H1 (cell line): Measurements from ENCODE around the gene SLC2A14. TPM values are rescaled to one million over a fixed set of nuclear protein-coding genes. Genes with fewer than 3 reads are reported as not detected.

ENCODE experiments used
- CTCF ChIA-PET: fragments of 300-600 bp; sonication (Branson Sonifier 250); formaldehyde crosslinking; loops from one replicate; lab custom pipeline; 2021; ENCODE audit not compliant: partially characterized antibody; lab: Charles Lee
- POLR2A ChIA-PET: fragments of 300-600 bp; sonication (Branson Sonifier 250); formaldehyde crosslinking; loops from one replicate; lab custom pipeline; 2021; ENCODE audit warnings: inconsistent platforms; ENCODE audit not compliant: partially characterized antibody; lab: Charles Lee
- DNase-seq, 2 experiments: peaks; one replicate each; pipeline versions ENCODE4 v3.0.0 to v3.0.0-alpha.2; 2010 to 2022; ENCODE audit warnings: low spot score in 2 of 2, low read depth in 1 of 2, mixed read lengths in 1 of 2
- FAIRE-seq: peaks from 2 replicates; lab custom pipeline; 2011; peaks lifted over from hg19 to GRCh38; lab: Jason Lieb, UNC
- H2AFZ ChIP-seq: 2 replicates; pipeline ENCODE4 v1.8.1; 2012; ENCODE audit warnings: low read length, inconsistent platforms
- H2AK5ac ChIP-seq: 2 replicates; pipeline ENCODE4 v1.6.1; 2013; ENCODE audit warnings: low read depth, low read length
- H2BK120ac ChIP-seq: replicated peaks from 2 replicates; pipeline ENCODE3; 2013; ENCODE audit warnings: low read depth, low read length, inconsistent platforms
- H2BK12ac ChIP-seq: 2 replicates; pipeline ENCODE4 v1.6.1; 2013; ENCODE audit warnings: low read depth, low read length
- H2BK15ac ChIP-seq: 2 replicates; pipeline ENCODE4 v1.6.1; 2013; ENCODE audit warnings: low read length
- H2BK20ac ChIP-seq: 2 replicates; pipeline ENCODE4 v1.6.1; 2013; ENCODE audit warnings: low read length
- H2BK5ac ChIP-seq: 2 replicates; pipeline ENCODE4 v1.6.1; 2013; ENCODE audit warnings: low read depth, low read length
- H3K14ac ChIP-seq: 2 replicates; pipeline ENCODE4 v1.6.1; 2013; ENCODE audit warnings: inconsistent platforms; ENCODE audit not compliant: insufficient read length
- H3K18ac ChIP-seq: 2 replicates; pipeline ENCODE4 v1.6.1; 2013; ENCODE audit warnings: low read length; ENCODE audit errors: extremely low read depth
- H3K23ac ChIP-seq: 2 replicates; pipeline ENCODE4 v1.6.1; 2013; ENCODE audit warnings: inconsistent platforms; ENCODE audit not compliant: insufficient read length
- H3K23me2 ChIP-seq: 2 replicates; pipeline ENCODE4 v1.6.1; 2013; ENCODE audit warnings: low read depth, low read length
- H3K27ac ChIP-seq: 2 replicates; pipeline ENCODE4 v1.6.1; 2011; ENCODE audit warnings: low read depth, low read length, inconsistent platforms
- H3K27me3 ChIP-seq, 4 experiments: replicated peaks in 1 of 4; 1 replicate in 1 of 4; 2 replicates in 3 of 4; pipeline versions ENCODE4 v1.6.1 to v1.8.1; 2011 to 2013; ENCODE audit warnings: low read length in 3 of 4, mild to moderate bottlenecking in 3 of 4, inconsistent platforms in 2 of 4, mixed read lengths in 2 of 4, moderate library complexity in 1 of 4; ENCODE audit not compliant: control insufficient read depth in 3 of 4, insufficient read depth in 3 of 4; ENCODE audit errors: extremely low read depth in 1 of 4
- H3K36me3 ChIP-seq, 4 experiments: 2 replicates each; pipeline versions ENCODE4 v1.6.1 to v1.8.1; 2011 to 2013; ENCODE audit warnings: mild to moderate bottlenecking in 4 of 4, low read length in 3 of 4, moderate library complexity in 2 of 4, control low read depth in 1 of 4, inconsistent platforms in 1 of 4; ENCODE audit not compliant: insufficient read depth in 4 of 4, control insufficient read depth in 2 of 4
- H3K4ac ChIP-seq: replicated peaks from 2 replicates; pipeline ENCODE3; 2013; ENCODE audit warnings: low read length, low read depth, mixed read lengths, inconsistent platforms; ENCODE audit not compliant: insufficient read length
- H3K4me1 ChIP-seq, 4 experiments: replicated peaks in 1 of 4; 1 replicate in 1 of 4; 2 replicates in 3 of 4; pipeline versions ENCODE4 v1.6.1 to v1.8.1; 2011 to 2013; ENCODE audit warnings: low read length in 3 of 4, inconsistent platforms in 2 of 4, mixed read lengths in 1 of 4; ENCODE audit not compliant: insufficient read depth in 4 of 4, control insufficient read depth in 3 of 4
- H3K4me2 ChIP-seq, 2 experiments: 2 replicates each; pipeline versions ENCODE4 v1.6.1 to v1.8.1; 2011 to 2013; ENCODE audit warnings: low read depth in 2 of 2, low read length in 2 of 2, control low read depth in 1 of 2, inconsistent platforms in 1 of 2, mild to moderate bottlenecking in 1 of 2; ENCODE audit not compliant: insufficient read depth in 1 of 2
- H3K4me3 ChIP-seq, 4 experiments: fragments of 200-600, 300-600 bp in 1 of 4; sonication (generic), shearing (Covaris generic), sonication (Bioruptor Twin) in 1 of 4; 2 replicates each; pipeline versions ENCODE4 v1.5.1 to v1.8.1; 2011 to 2016; ENCODE audit warnings: low read length in 4 of 4, low read depth in 3 of 4, control low read depth in 2 of 4, inconsistent platforms in 2 of 4, mild to moderate bottlenecking in 2 of 4, mixed read lengths in 1 of 4, moderate library complexity in 1 of 4; ENCODE audit not compliant: insufficient read depth in 2 of 4; ENCODE audit errors: extremely low read depth in 1 of 4
- H3K56ac ChIP-seq: replicated peaks from 2 replicates; pipeline ENCODE3; 2013; ENCODE audit warnings: low read depth, mild to moderate bottlenecking, mixed read lengths, low read length, inconsistent platforms; ENCODE audit not compliant: insufficient read length
- H3K79me1 ChIP-seq: 2 replicates; pipeline ENCODE4 v1.6.1; 2013; ENCODE audit warnings: low read depth, low read length, control low read depth
- H3K79me2 ChIP-seq, 2 experiments: 2 replicates each; pipeline versions ENCODE4 v1.6.1 to v1.8.1; 2012 to 2013; ENCODE audit warnings: low read length in 2 of 2, mild to moderate bottlenecking in 2 of 2, inconsistent platforms in 1 of 2; ENCODE audit not compliant: insufficient read depth in 2 of 2, control insufficient read depth in 1 of 2
- H3K9ac ChIP-seq, 4 experiments: replicated peaks in 1 of 4; 1 replicate in 1 of 4; 2 replicates in 3 of 4; pipeline versions ENCODE4 v1.6.1 to v1.8.1; 2011 to 2013; ENCODE audit warnings: low read depth in 3 of 4, low read length in 3 of 4, control low read depth in 2 of 4, mild to moderate bottlenecking in 2 of 4, moderate library complexity in 2 of 4, inconsistent platforms in 1 of 4; ENCODE audit errors: extremely low read depth in 1 of 4
- H3K9me3 ChIP-seq, 2 experiments: 2 replicates each; pipeline versions ENCODE4 v1.6.1 to v1.8.1; 2012 to 2013; ENCODE audit warnings: mild to moderate bottlenecking in 2 of 2, moderate library complexity in 2 of 2, control low read depth in 1 of 2, inconsistent platforms in 1 of 2, low read depth in 1 of 2, low read length in 1 of 2, mixed read lengths in 1 of 2; ENCODE audit not compliant: insufficient read depth in 2 of 2
- H4K20me1 ChIP-seq, 2 experiments: replicated peaks in 1 of 2; 2 replicates each; pipeline versions ENCODE3 to v1.8.1; 2011 to 2013; ENCODE audit warnings: inconsistent platforms in 2 of 2, low read length in 2 of 2, mild to moderate bottlenecking in 1 of 2; ENCODE audit not compliant: insufficient read depth in 2 of 2, control insufficient read depth in 1 of 2
- H4K5ac ChIP-seq: 2 replicates; pipeline ENCODE4 v1.6.1; 2013; ENCODE audit warnings: low read length, low read depth, mixed read lengths, inconsistent platforms; ENCODE audit not compliant: insufficient read length
- H4K8ac ChIP-seq: 2 replicates; pipeline ENCODE4 v1.8.0; 2013; ENCODE audit warnings: mild to moderate bottlenecking, moderate library complexity, low read length, inconsistent platforms; ENCODE audit not compliant: insufficient read depth; ENCODE audit errors: extremely low read depth
- H4K91ac ChIP-seq: replicated peaks from 2 replicates; pipeline ENCODE3; 2013; ENCODE audit warnings: low read length, mixed read lengths, inconsistent platforms; ENCODE audit not compliant: insufficient read length
- FOSL1 ChIP-seq: IDR thresholded peaks from 2 replicates; pipeline ENCODE4 v1.6.1; 2011; ENCODE audit warnings: mild to moderate bottlenecking, low read depth, low read length, moderate library complexity; ENCODE audit not compliant: insufficient read depth
- KDM4A ChIP-seq: IDR thresholded peaks from one replicate; pipeline ENCODE4 v1.7.1; 2012; ENCODE audit warnings: low read depth, mild to moderate bottlenecking, moderate library complexity, low read length, inconsistent platforms; ENCODE audit not compliant: severe bottlenecking
- PHF8 ChIP-seq: fragments of 200-600 bp; sonication (generic); conservative IDR thresholded peaks from 2 replicates; pipeline ENCODE4 v1.7.1; 2012; ENCODE audit warnings: low read depth, mild to moderate bottlenecking, inconsistent platforms, low read length, moderate library complexity
- POLR2AphosphoS5 ChIP-seq: IDR thresholded peaks from 2 replicates; pipeline ENCODE4 v1.6.1; 2011; ENCODE audit warnings: low read depth, low read length
- RNF2 ChIP-seq: fragments of 200-900, 300-1000 bp; sonication (generic); IDR thresholded peaks from 2 replicates; pipeline ENCODE4 v1.7.1; 2016; ENCODE audit warnings: borderline replicate concordance, low read depth, mild to moderate bottlenecking, antibody characterized with exemption, low read length; ENCODE audit not compliant: poor library complexity, severe bottlenecking; ENCODE audit errors: missing control alignments
- SP1 ChIP-seq: IDR thresholded peaks from 2 replicates; pipeline ENCODE4 v1.6.1; 2011; ENCODE audit warnings: low read depth, low read length
- TEAD4 ChIP-seq: IDR thresholded peaks from 2 replicates; pipeline ENCODE4 v1.6.1; 2012; ENCODE audit warnings: low read depth, low read length, inconsistent platforms, mixed read lengths
- WGBS, 2 experiments: shearing (Covaris generic) in 1 of 2; methylation state at CpG; one replicate each; pipeline versions ENCODE4 v1.1.6 to v1.1.7; 2013 to 2015; ENCODE audit warnings: low lambda C conversion rate in 2 of 2, mixed read lengths in 2 of 2, inconsistent platforms in 1 of 2, low coverage in 1 of 2, missing lambda C conversion rate in 1 of 2; ENCODE audit not compliant: insufficient replicate concordance in 2 of 2, insufficient coverage in 1 of 2, insufficient read length in 1 of 2; ENCODE audit errors: extremely low coverage in 1 of 2, missing lambda C conversion rate in 1 of 2; 5-methylcytosine and 5-hydroxymethylcytosine counted together
- polyA plus RNA-seq, 7 experiments: library from polyadenylated mRNA; depleted of rRNA in 3 of 7; stranded (reverse) in 5 of 7; unstranded in 2 of 7; fragments of >200 nt in 5 of 7; fragments of 200-250 nt in 2 of 7; gene quantifications; 1 replicate in 5 of 7; 2 replicates in 1 of 7; 4 replicates in 1 of 7; pipeline versions ENCODE4 v1.2.1 to v1.2.3, GENCODE V29; 2011 to 2013; ENCODE audit warnings: missing spikeins in 2 of 7, mixed read lengths in 2 of 7
- total RNA-seq: library from RNA; stranded (reverse); fragmentation: NEBNext Ultra II Directional; extraction: Animal tissue kit (Norgen Biotek cat#: 25700); gene quantifications from 2 replicates; pipeline ENCODE4 v1.2.1, GENCODE V29; 2021
- TF ChIP-seq, protein P1 (sequence below): IDR thresholded peaks from 2 replicates; pipeline ENCODE4 v1.6.1; 2012; ENCODE audit warnings: low read length, inconsistent platforms
- TF ChIP-seq, protein P2 (sequence below): IDR thresholded peaks from 2 replicates; pipeline ENCODE4 v1.6.1; 2011; ENCODE audit warnings: low read length, improper control_type of control experiment

SLC2A14 gene
- total and polyA plus RNA-seq, 2 of the 8 experiments (the other 6 are each of a cell fraction or from before 2014, with no cell fraction given), result 11.1 to 19.3 TPM

DNA sequence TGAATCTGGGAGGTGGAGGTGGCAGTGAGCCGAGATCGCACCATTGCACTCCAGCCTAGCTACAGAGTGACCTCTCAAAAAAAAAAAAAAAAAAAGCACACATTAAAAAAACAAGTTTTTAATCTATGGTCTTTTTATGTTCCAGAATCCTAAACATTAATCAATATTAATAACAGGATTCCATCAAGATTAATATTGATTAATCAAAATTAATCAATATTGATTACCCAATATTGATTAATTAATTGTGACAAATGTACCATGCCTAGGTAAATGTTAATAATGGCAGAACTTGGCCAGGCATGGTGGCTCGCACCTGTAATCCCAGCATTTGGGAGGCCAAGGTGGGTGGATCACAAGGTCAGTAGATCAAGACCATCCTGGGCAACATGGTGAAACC lies 91.4 kb downstream of the SLC2A14 start:
- H3K56ac ChIP-seq, result no peak overlapping the region
- no peak overlapping the region for H3K14ac ChIP-seq
- no peak overlapping the region for H3K27ac ChIP-seq
- H3K79me1 ChIP-seq, result no peaks in the 10 kb centered on the region
- H3K9me3 ChIP-seq, result no peaks in the 10 kb centered on the region
- WGBS, 2 experiments, result 94% methylated on average over 3 of the region's 3 CpGs; no CpG with 5 or more reads in 1 of the 2 experiments
- no peak overlapping the region for H4K5ac ChIP-seq
- H3K23ac ChIP-seq, result no peak overlapping the region
- no peak overlapping the region for H3K4me3 ChIP-seq
- H3K4me1 ChIP-seq, result no peaks in the 10 kb centered on the region; a peak in 2 of 7 replicates
- POLR2A ChIA-PET, result interaction anchor here (0.9 kb wide), 1 partner anchor 9 kb away, joined by 5 read pairs; no protein-coding TSS in a partner anchor
- H2BK20ac ChIP-seq, result no peak overlapping the region
- no peak overlapping the region; the same call in 1 of the 2 replicates for H4K8ac ChIP-seq
- H2AFZ ChIP-seq, result no peak overlapping the region
- no peaks in the 10 kb centered on the region for H3K27me3 ChIP-seq
- no peak overlapping the region for H2BK15ac ChIP-seq
- H3K79me2 ChIP-seq, result no peaks in the 10 kb centered on the region
- H3K4ac ChIP-seq, result no peak overlapping the region
- H3K23me2 ChIP-seq, result no peaks in the 10 kb centered on the region
- H3K4me2 ChIP-seq, result no peak overlapping the region
- DNase-seq (no peak), FAIRE-seq (no peak)
- CTCF ChIA-PET, result interaction anchor here (0.6 kb wide), 1 partner anchor 601 kb away, joined by 3 read pairs; no protein-coding TSS in a partner anchor
- no peak overlapping the region for H2AK5ac ChIP-seq
- H3K18ac ChIP-seq, result no peak overlapping the region; the same call in 1 of the 2 replicates
- H2BK5ac ChIP-seq, result no peak overlapping the region
- H4K20me1 ChIP-seq, result no peaks in the 10 kb centered on the region
- no peaks in the 10 kb centered on the region for H3K36me3 ChIP-seq
- no peak overlapping the region for H4K91ac ChIP-seq
- no peak overlapping the region for H2BK120ac ChIP-seq
- no peak overlapping the region for H3K9ac ChIP-seq
- no peak overlapping the region for H2BK12ac ChIP-seq
- TF ChIP-seq PHF8 (no peak), RNF2 (no peak), KDM4A (no peak), TEAD4 (no peak), SP1 (no peak), FOSL1 (no peak), POLR2AphosphoS5 (no peak)
- TF ChIP-seq, protein P1, sequence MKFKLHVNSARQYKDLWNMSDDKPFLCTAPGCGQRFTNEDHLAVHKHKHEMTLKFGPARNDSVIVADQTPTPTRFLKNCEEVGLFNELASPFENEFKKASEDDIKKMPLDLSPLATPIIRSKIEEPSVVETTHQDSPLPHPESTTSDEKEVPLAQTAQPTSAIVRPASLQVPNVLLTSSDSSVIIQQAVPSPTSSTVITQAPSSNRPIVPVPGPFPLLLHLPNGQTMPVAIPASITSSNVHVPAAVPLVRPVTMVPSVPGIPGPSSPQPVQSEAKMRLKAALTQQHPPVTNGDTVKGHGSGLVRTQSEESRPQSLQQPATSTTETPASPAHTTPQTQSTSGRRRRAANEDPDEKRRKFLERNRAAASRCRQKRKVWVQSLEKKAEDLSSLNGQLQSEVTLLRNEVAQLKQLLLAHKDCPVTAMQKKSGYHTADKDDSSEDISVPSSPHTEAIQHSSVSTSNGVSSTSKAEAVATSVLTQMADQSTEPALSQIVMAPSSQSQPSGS, result no peak
- TF ChIP-seq, protein P2, sequence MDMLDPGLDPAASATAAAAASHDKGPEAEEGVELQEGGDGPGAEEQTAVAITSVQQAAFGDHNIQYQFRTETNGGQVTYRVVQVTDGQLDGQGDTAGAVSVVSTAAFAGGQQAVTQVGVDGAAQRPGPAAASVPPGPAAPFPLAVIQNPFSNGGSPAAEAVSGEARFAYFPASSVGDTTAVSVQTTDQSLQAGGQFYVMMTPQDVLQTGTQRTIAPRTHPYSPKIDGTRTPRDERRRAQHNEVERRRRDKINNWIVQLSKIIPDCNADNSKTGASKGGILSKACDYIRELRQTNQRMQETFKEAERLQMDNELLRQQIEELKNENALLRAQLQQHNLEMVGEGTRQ, result no peak
